ENCODE results near the gene SNX6. TPM values are rescaled to one million over a fixed set of nuclear protein-coding genes. Genes with fewer than 3 reads are reported as not detected.
"Not testable (repeated sequence)": the region's sequence is repeated elsewhere in the genome, so short reads cannot be mapped to it uniquely, and the experiment has no call there.

The SNX6 gene
- total RNA-seq (2014; rRNA removed; shearing (Covaris generic)), result 76.3 and 92.8 TPM in 2 replicates
- polyA plus RNA-seq (2015; cell fraction: cytosol; rRNA removed), result 62.9 and 75.5 TPM in 2 replicates
- 25.6 and 29.7 TPM in 2 replicates for polyA plus RNA-seq (2015; cell fraction: nucleus; rRNA removed)

DNA sequence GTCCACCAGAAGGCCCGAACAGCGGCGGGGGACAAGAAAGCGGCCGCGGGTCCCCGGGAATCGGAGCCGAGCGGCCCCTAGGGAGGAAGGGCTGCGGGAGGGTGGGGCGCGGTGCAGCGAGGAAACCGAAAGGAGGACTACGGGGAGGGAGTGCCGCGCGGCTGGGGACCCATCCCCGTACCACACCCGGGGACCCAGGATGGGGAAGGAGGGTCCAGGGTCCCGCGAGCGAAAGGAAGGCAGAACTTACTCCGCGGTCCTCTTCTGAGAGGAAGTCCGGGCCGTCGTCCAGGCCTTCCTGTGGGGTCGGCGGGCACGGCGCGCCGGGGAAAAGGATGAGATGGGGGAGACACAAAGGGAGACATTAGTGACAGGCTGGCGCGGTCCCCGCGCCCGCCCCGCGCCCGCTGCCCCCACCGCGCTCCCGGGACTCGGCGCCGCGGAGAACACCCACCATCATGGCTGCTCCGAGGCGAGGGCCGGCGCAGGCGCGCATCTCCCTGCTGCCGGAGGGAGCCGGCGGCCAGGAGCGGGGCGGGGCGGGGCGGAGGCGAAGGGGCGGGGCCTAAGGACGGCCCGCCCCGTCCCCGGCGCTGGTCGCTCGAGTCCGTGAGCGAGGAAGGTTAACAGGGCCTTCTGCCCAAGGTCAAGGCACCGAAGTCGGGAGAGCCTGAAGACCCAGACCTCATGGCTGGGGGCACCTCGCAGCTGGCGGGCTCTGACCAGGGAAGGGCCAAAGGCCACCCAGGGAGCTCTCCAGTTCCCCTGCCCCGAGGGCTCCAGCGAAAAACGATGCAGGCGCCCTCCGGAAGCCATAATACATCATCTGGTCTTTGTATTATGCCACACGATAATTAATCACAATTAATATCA lies at the start of gene SNX6:
Gene SNX6 (minus strand): TSS at position 492 of the 873 bp plus-strand sequence. CDS start 32 bp downstream, at position 460.
- in situ Hi-C loops (cut with HindIII; ENCODE audit: low pct_unique_long_range_greater_than_20kb, low sequenced_read_pairs), result no loop called here
- DNase-seq (ENCODE audit: low read depth, low spot score), result peak; percentile 72

DNA sequence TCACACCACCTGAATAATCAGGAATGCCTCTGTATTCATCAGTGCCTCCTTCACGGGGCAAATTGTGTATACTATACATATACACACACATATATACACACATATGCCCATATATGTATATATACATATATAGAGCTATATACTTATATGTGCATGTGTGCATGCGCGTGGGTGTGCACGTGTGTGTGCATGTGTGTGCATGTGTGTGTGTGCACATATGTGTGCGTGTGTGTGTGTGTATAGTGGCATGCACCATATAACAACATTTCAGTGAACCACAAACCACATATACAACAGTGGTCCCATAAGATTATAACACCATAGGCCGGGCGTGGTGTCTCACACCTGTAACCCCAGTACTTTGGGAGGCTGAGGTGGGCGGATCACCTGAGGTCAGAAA lies 48.8 kb upstream of the SNX6 start:
- in situ Hi-C loops (cut with HindIII; ENCODE audit: low pct_unique_long_range_greater_than_20kb, low sequenced_read_pairs), result no loop called here
- no peak for DNase-seq (ENCODE audit: low read depth, low spot score)

DNA sequence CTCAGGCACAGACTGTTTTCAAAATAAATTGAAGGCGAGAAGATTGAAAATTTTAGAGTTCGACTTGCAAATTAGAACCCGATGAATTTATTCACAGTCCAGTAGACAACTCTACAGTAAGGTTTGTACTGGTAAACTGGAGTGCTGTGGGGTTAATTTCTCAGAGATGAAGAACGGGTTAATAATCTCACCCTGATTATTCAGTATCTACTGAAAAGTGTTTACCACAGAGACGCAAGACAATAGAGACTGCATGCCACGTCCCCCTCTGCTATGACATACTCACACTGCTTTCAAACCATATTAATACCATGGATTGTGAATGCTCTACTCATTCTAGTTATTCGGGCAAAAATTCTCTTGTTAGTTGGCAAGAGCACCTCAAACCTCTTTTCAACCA lies 48.4 kb upstream of the SNX6 start:
- in situ Hi-C loops (cut with HindIII; ENCODE audit: low pct_unique_long_range_greater_than_20kb, low sequenced_read_pairs), result no loop called here
- DNase-seq (ENCODE audit: low read depth, low spot score), result no peak

DNA sequence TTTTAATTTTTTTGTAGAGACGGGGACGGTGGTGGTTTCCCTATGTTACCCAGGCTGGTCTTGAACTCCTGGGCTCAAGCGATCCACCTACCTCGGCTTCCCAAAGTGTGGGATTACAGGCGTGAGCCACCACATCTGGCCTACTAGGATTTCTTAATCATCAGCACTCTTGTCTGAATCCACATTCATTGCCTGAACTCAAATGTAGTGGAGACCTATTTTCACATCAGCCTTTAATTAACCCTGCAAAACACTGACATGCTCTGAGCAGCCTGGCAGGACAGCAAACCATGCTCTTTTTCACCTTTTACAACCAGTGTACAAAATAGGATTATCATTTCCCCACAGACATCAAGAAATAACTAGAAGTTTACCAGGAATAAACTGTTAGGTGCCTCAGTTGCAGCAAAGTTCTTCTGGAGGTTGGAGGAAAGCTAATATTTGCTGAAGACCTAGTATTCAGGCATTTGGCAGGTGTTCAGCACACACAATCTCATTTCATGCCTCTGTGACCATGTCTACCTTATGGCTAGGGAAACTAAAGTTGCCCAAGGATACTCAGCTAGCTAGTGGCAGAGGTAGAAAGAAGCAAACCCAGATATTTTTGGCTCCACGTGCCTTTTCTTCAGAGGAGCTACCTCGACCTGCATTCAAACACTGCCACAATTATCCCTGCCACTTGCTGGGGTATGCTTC lies 46.7 kb upstream of the SNX6 start:
- in situ Hi-C loops (cut with HindIII; ENCODE audit: low pct_unique_long_range_greater_than_20kb, low sequenced_read_pairs), result no loop called here
- no peak for DNase-seq (ENCODE audit: low read depth, low spot score)

DNA sequence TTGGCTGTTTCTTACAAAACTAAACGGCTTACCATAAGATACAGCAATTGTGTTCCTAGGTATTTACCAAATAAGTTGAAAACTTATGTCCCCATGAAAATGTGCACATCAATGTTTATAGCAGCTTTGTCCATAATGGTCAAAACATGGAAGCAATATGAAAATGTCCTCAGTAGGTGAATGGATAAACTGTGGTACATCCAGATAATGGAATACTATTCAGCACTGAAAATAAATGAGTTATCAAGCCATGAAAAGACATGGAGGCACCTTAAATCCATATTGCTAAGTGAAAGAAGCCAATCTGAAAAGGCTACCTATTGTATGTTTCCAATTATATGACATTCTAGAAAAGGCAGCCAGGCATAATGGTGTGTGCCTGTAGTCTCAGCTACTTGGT lies 43.8 kb upstream of the SNX6 start:
- in situ Hi-C loops (cut with HindIII; ENCODE audit: low pct_unique_long_range_greater_than_20kb, low sequenced_read_pairs), result no loop called here
- no peak for DNase-seq (ENCODE audit: low read depth, low spot score)

DNA sequence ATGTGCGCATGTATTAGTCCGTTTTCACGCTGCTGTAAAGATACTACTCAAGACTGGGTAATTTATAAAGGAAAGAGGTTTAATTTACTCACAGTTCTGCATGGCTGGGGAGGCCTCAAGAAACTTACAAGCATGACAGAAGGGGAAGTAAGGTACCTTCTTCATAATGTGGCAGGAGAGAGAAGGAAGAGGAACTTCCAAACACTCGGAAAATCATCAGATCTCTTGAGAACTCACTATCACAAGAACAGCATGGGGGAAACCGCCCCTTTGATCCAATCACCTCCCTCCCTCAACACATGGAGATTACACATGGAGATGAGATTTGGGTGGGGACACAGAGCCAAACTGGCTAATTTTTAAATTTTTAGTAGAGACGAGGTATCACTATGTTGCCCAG lies 41.8 kb upstream of the SNX6 start:
- in situ Hi-C loops (cut with HindIII; ENCODE audit: low pct_unique_long_range_greater_than_20kb, low sequenced_read_pairs), result no loop called here
- no peak for DNase-seq (ENCODE audit: low read depth, low spot score)

DNA sequence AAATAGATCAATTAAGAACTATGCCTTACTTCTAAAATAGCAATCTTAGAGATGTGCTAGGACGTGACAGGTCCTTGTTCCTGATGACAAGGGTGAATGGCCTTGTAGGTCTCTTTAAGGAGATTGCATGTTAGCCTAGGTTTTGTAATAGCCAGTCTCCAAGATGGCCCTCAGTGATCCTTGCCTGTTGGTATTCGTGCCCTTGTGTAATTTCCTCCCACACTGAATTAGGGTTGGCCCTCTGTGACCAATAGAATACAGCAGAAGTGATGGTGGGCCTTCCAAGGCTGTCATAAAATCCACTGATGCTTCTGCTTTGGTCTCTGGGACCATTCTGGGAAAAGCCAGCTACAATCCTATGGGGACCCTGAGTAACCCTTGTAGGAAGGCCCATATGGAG lies 38.2 kb upstream of the SNX6 start:
- DNase-seq (ENCODE audit: low read depth, low spot score), result no peak
- in situ Hi-C loops (cut with HindIII; ENCODE audit: low pct_unique_long_range_greater_than_20kb, low sequenced_read_pairs), result no loop called here

DNA sequence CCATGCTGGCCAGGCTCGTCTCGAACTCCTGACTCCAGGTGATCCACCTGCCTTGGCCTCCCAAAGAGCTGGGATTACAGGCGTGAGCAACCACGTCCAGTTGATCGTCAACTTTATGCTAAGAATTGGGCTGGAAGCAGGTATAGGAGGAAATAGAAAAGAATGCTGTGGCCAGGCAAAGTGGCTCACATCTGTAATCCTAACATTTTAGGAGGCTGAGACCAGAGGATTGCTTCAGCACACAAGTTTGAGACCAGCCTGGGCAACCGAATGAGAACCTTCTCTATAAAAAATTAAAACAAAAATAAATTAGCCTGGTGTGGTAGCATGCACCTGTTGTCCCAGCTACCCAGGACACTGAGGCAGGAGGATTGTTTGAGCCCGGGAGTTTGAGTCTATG lies 37.1 kb upstream of the SNX6 start:
- in situ Hi-C loops (cut with HindIII; ENCODE audit: low pct_unique_long_range_greater_than_20kb, low sequenced_read_pairs), result no loop called here
- no peak for DNase-seq (ENCODE audit: low read depth, low spot score)

DNA sequence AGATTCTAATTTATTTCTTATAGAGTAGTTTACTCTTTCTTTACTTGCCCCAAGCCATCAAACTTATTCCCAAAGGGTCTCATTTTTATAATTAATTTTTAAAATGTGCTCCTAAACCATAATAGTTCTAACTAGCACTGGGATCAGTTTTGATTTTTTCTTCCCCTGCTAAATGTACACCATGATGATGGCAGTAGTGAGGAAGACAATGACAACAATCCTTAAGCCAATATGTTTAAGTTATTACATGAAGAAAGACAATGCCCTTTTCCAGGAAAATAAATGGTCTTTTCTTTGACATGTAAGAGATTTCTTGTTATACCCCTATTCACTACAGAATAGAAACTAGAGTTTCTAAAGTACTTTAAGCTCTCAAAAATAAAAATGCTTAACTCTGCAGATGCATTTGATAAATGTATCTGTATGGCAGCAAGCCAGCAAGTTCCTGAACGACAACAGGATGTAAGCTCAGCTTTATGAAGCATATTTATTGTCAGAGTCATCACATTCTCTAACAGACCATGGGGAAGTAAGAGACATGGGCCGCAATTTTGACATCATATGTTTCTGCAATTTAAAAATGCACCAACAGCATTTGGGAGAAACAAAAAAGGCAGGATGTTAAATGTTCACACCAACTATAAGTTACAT lies 36.0 kb upstream of the SNX6 start:
- in situ Hi-C loops (cut with HindIII; ENCODE audit: low pct_unique_long_range_greater_than_20kb, low sequenced_read_pairs), result no loop called here

DNA sequence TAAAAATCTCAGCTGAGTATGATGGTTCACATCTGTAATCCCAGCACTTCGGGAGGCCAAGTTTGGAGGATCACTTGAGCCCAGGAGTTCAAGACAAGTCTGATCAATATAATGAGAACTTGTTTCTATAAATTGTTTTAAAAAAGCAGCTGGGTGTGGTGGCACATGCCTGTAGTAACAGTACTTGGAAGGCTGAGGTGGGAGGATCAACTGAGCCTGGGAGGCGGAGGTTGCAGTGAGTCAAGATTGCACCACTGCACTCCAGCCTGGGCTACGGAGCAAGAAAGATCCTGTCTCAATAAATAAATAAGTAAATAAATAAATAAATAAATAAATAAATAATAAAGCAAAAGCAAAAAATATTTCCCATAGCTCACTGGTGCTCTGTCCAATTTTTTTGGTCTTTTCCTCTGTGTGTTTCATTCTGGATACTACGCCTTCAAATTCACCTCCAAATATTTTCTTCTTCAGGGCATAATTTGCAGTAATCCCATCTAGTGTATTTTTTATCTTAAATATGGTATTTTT lies 32.7 kb upstream of the SNX6 start:
- in situ Hi-C loops (cut with HindIII; ENCODE audit: low pct_unique_long_range_greater_than_20kb, low sequenced_read_pairs), result no loop called here
- no peak for DNase-seq (ENCODE audit: low read depth, low spot score)

More for the DNA sequence above, 36.0 kb upstream of the SNX6 start:
- peak; percentile 19 for DNase-seq (ENCODE audit: low read depth, low spot score)

DNA sequence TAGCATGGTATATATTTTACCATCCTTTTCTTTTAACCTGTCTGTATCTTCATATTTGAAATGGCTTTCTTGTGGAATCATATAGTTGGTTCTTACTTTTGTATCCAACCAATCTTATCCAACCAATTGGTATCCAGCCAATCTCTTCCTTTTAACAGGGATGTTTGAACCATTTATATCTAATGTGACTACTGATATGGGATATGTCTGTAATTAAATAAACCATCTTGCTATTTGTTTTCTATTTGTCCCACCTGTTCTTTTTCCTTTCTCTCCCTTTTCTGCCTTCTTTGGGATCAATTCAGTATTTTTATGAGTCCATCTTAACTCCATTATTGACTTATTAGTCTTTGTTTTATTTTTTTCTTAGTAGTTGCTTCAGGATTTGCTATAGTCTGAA lies 30.8 kb upstream of the SNX6 start:
- in situ Hi-C loops (cut with HindIII; ENCODE audit: low pct_unique_long_range_greater_than_20kb, low sequenced_read_pairs), result no loop called here

DNA sequence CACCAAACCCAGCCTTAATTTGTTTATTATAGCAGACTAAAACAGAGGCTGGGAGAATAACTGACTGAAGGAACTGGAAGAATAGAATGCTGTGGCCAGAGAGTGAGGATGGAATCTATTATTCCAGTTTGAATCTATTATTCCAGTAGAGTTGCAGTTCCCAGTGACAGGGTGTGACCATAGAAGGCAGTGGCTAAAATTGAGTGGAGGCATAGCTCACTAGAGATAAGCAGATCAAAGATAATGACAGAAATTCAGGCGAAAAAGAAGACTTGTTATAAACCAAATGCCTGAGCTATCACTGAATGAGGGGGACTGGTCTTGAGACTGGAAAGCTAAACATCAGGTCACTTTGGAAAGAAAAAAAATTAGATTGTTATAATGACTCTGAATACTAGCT lies 26.0 kb upstream of the SNX6 start:
- DNase-seq (ENCODE audit: low read depth, low spot score), result no peak
- in situ Hi-C loops (cut with HindIII; ENCODE audit: low pct_unique_long_range_greater_than_20kb, low sequenced_read_pairs), result no loop called here

More for the DNA sequence above, 30.8 kb upstream of the SNX6 start:
- no peak for DNase-seq (ENCODE audit: low read depth, low spot score)

DNA sequence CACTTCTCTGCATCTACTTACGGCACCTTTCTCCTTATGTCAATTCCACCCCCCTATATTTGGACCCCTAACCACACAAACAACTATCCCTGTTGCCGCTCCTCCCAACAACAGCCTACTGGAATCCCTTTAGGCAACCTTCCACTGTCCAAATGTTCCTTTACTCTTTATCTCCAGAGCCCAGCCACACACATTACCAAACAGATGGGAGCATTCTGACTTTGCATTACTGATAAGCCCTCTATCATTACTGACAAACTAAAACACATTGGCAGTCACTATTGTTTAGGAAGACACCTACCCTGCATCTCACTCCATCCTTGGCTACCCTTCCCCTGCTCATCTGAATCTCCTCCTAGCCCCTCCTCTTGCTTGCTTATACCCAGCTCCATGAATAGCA lies 23.1 kb upstream of the SNX6 start:
- DNase-seq (ENCODE audit: low read depth, low spot score); in situ Hi-C loops (cut with HindIII; ENCODE audit: low pct_unique_long_range_greater_than_20kb, low sequenced_read_pairs): not testable (repeated sequence)

DNA sequence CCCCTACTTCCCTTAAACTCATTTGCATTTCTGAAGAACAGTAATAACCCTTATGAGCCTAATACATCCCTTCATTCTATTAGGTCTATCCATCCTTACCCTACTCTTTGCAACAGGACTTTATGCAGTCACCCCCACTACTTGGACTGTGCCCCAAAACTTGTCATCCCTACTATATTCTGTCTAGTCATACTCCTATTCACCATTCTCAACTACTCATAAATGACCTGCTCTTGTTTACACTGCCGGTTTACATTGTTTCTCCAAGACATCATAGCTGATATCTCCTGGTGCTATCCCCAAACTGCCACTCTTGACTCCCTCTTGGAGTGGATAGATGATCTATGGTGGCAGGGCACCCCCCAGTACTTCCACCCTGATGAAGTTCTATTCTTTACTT lies 22.4 kb upstream of the SNX6 start:
- DNase-seq (ENCODE audit: low read depth, low spot score); in situ Hi-C loops (cut with HindIII; ENCODE audit: low pct_unique_long_range_greater_than_20kb, low sequenced_read_pairs): not testable (repeated sequence)

DNA sequence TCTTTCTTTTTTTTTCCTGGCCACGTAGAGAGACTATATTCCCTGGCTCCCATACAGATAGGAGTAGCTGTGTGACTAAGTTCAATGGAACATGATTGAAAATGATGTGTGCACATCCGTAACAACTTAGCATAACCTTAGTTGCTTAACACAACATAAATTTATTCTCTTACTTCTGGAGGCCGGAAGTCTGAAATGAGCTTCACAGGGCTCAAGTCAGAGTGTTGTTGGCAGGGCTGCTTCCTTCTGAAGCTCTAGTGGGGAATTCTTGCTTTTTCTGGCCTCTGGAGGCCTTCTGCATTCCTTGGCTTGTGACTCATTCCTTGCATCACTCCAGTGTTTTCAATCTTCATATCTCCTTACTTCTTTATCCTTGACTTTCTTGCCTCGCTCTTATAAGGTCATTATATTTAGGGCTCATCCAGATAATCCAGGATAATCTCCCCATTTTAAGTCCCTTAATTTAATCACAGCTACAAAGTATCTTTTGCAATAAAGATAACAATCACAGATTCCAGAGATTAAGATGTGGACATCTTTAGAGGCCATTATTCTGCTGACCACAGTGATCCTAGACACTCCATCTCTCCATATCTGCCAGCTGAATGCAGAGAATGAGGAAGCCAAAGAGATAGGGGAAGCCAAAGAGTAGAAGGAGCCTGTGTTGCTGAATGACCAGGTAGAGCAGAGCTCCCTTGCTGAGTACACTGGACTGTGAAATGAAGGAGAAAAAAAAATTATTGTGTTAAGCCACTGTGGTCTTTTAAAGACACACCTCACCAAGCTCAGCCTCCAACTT lies 21.0 kb upstream of the SNX6 start:
- in situ Hi-C loops (cut with HindIII; ENCODE audit: low pct_unique_long_range_greater_than_20kb, low sequenced_read_pairs), result no loop called here
- peak; percentile 22 for DNase-seq (ENCODE audit: low read depth, low spot score)

DNA sequence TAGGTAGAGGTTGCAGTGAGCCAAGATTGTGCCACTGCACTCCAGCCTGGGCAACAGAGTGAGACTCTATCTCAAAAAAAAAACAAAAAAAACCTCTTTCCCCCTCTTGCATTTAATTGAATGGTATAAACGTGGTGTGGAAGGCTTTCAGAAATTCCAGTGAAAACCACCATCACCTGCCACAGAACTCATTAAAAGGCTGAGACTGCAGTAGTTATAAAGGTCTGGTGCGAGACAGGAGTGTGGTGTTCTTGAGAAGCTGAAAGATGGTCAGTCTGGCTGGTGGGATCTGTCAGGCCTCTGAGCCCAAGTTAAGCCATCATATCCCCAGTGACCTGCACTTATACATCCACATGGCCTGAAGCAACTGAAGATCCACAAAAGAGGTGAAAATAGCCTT lies 20.1 kb upstream of the SNX6 start:
- DNase-seq (ENCODE audit: low read depth, low spot score); in situ Hi-C loops (cut with HindIII; ENCODE audit: low pct_unique_long_range_greater_than_20kb, low sequenced_read_pairs): not testable (repeated sequence)

DNA sequence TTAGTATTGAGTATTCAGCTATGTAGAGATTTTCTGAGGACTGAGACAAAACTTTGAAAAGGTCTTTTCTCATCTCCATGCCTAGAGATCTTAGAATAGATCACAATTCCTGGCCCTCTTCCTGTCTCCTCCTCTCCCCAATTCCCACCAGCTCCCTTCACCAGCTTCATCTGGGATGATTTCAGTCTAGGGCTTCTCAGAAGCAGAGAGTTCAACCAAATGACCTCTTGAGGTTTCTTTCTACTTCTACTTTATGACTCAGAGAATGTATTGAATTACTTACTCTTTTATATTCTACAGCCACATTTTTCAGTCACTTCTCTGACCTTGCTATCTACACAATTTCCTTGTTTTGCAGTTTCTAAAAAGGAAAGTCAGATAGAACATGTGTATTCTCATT lies 19.4 kb upstream of the SNX6 start:
- in situ Hi-C loops (cut with HindIII; ENCODE audit: low pct_unique_long_range_greater_than_20kb, low sequenced_read_pairs), result no loop called here
- no peak for DNase-seq (ENCODE audit: low read depth, low spot score)
